ENCODE results near the gene LPAR4.

- no peak for TF ChIP-seq CTCF (tag by site-specific recombination; IDR thresholded peaks at IDR 0.05)
- no peak for TF ChIP-seq ZNF16 (tag by site-specific recombination; IDR thresholded peaks at IDR 0.05; ENCODE audit: low read depth)
- no peak for TF ChIP-seq ZNF707 (tag by site-specific recombination; IDR thresholded peaks at IDR 0.05)
- TF ChIP-seq ZNF394 (tag by site-specific recombination; IDR thresholded peaks at IDR 0.05; ENCODE audit: borderline replicate concordance): no peak
- TF ChIP-seq ELK4 (IDR thresholded peaks at IDR 0.05; ENCODE audit: borderline replicate concordance, low read depth, low read length): no peak
- no peak for TF ChIP-seq ZNF10 (tag by site-specific recombination; IDR thresholded peaks at IDR 0.05)
- TF ChIP-seq ZNF610 (tag by site-specific recombination; IDR thresholded peaks at IDR 0.05; ENCODE audit: borderline replicate concordance): no peak
- no peak for TF ChIP-seq ATF2 (tag by site-specific recombination; IDR thresholded peaks at IDR 0.05; ENCODE audit: low read depth)
- no peak for TF ChIP-seq MYNN (tag by site-specific recombination; IDR thresholded peaks at IDR 0.05; ENCODE audit: borderline replicate concordance)
- TF ChIP-seq ZNF48 (tag by site-specific recombination; IDR thresholded peaks at IDR 0.05): no peak
- TF ChIP-seq ZNF530 (tag by site-specific recombination; IDR thresholded peaks at IDR 0.05; ENCODE audit: low read depth): no peak
- TF ChIP-seq ZNF274 (IDR thresholded peaks at IDR 0.05; ENCODE audit: low read length): no peak
- TF ChIP-seq ZNF274 (tag by site-specific recombination; IDR thresholded peaks at IDR 0.05; ENCODE audit: borderline replicate concordance): no peak
These were observed 41.4 kb upstream of the LPAR4 start for GRCh38 chrX:78706071-78706470.
